OCI-LY7 (cell line): ENCODE measurements around the gene IL6. TPM values are rescaled to one million over a fixed set of nuclear protein-coding genes. Genes with fewer than 3 reads are reported as not detected.
"Not testable (repeated sequence)": the region's sequence is repeated elsewhere in the genome, so short reads cannot be mapped to it uniquely, and the experiment has no call there.

Experiments used
- BruUV-seq: library from RNA; stranded (reverse); fragments of 400-500 nt; replicated peaks from 2 replicates; lab custom pipeline; 2021; lab: Mats Ljungman, UMichigan
- CTCF ChIA-PET: fragments of 300-600 bp; sonication (Branson Sonifier 250); formaldehyde crosslinking; loops from one replicate; lab custom pipeline; 2022; ENCODE audit warnings: antibody characterized with exemption; ENCODE audit not compliant: unreplicated experiment; lab: Charles Lee
- POLR2A ChIA-PET: fragments of 300-600 bp; sonication (Branson Sonifier 250); formaldehyde crosslinking; loops from one replicate; lab custom pipeline; 2022; ENCODE audit warnings: antibody characterized with exemption; lab: Charles Lee
- DNase-seq: peaks from one replicate; pipeline ENCODE4 v3.0.0-alpha.2; 2015; ENCODE audit warnings: low spot score
- H2AFZ ChIP-seq: fragments of 200-600 bp; sonication (generic), shearing (Covaris generic); 2 replicates; pipeline ENCODE4 v1.6.1; 2014; ENCODE audit warnings: mild to moderate bottlenecking, antibody characterized with exemption, low read length, moderate library complexity
- H3K27ac ChIP-seq: fragments of 200-600 bp; sonication (generic); 2 replicates; pipeline ENCODE4 v1.5.1; 2014; ENCODE audit warnings: mixed run types, low read depth, mild to moderate bottlenecking, moderate library complexity, low read length, inconsistent platforms; ENCODE audit not compliant: poor library complexity, severe bottlenecking
- H3K36me3 ChIP-seq: fragments of 200-600 bp; sonication (generic); 2 replicates; pipeline ENCODE4 v1.6.1; 2014; ENCODE audit warnings: mild to moderate bottlenecking, antibody characterized with exemption, low read length, moderate library complexity, mixed read lengths; ENCODE audit not compliant: insufficient read depth
- H3K4me1 ChIP-seq: fragments of 200-600 bp; sonication (generic); 2 replicates; pipeline ENCODE4 v1.5.1; 2014; ENCODE audit warnings: mild to moderate bottlenecking, low read length; ENCODE audit not compliant: insufficient read depth, poor library complexity, severe bottlenecking
- H3K4me2 ChIP-seq: fragments of 200-600 bp; sonication (generic); 2 replicates; pipeline ENCODE4 v1.6.1; 2014; ENCODE audit warnings: mild to moderate bottlenecking, low read length
- H3K4me3 ChIP-seq: fragments of 200-600 bp; sonication (generic); 2 replicates; pipeline ENCODE4 v1.5.1; 2014; ENCODE audit warnings: mild to moderate bottlenecking, low read depth, low read length; ENCODE audit not compliant: poor library complexity, severe bottlenecking
- H3K79me2 ChIP-seq: fragments of 200-600 bp; sonication (generic); 2 replicates; pipeline ENCODE4 v1.6.1; 2016; ENCODE audit warnings: low read depth, mild to moderate bottlenecking, low read length, moderate library complexity, mixed read lengths; ENCODE audit not compliant: insufficient read depth
- H3K9me2 ChIP-seq: fragments of 200-600 bp; sonication (generic); 2 replicates; pipeline ENCODE4 v1.6.1; 2016; ENCODE audit warnings: mild to moderate bottlenecking, low read length, mixed read lengths; ENCODE audit not compliant: insufficient read depth
- H3K9me3 ChIP-seq: fragments of 200-600 bp; sonication (generic); 2 replicates; pipeline ENCODE4 v1.6.1; 2014; ENCODE audit warnings: mild to moderate bottlenecking, mixed run types, low read length, mixed read lengths
- H4K20me1 ChIP-seq: fragments of 200-600 bp; sonication (generic); 2 replicates; pipeline ENCODE4 v1.6.1; 2014; ENCODE audit warnings: mild to moderate bottlenecking, antibody characterized with exemption, low read length, moderate library complexity, mixed read lengths; ENCODE audit not compliant: insufficient read depth
- EZH2phosphoT487 ChIP-seq: fragments of 200-600 bp; sonication (generic); IDR thresholded peaks from 2 replicates; pipeline ENCODE4 v1.6.1; 2018; ENCODE audit warnings: low read depth, borderline replicate concordance, mild to moderate bottlenecking, mixed run types, antibody characterized with exemption, low read length, moderate library complexity, mixed read lengths
- intact Hi-C: fragments of 100-400 bp; cut with micrococcal nuclease; formaldehyde crosslinking; loops from one replicate; pipeline ENCODE4 v1.10.0; 2022; ENCODE audit not compliant: unreplicated experiment
- total RNA-seq, 2 experiments: library from RNA; depleted of rRNA in 1 of 2; stranded (reverse); fragments of >200 nt in 1 of 2; shearing (Covaris generic) in 1 of 2; gene quantifications; 2 replicates each; pipeline ENCODE4 v1.2.3, GENCODE V29; 2014 to 2022
- TF ChIP-seq, protein P1 (sequence below): fragments of 200-600 bp; sonication (generic); conservative IDR thresholded peaks from 2 replicates; pipeline ENCODE4 v1.5.1; 2014; ENCODE audit warnings: mild to moderate bottlenecking, antibody characterized with exemption, low read length, moderate library complexity, mixed read lengths

Gene IL6
- total RNA-seq, 2 experiments from 2014 or later, result not detected

DNA sequence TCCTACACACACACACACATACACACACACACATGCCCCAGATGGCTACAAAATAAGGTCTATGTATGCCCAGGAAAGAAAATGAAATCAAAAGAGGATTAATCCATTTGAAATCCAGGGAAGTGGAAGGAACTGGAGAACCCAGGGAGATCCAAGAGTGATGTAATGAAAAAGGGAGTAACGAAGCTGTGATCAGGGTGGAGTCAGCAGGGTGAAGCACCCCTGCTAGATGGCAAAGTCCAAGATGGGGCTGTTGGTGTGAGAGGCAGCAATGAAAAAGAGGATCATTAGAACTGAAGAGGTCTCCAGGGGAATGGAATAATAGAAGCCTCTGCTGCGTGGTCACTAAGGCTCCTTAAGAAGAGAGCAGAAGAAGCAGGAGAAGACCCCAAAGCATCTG is 43.6 kb upstream of the IL6 start:
- ChIA-PET POLR2A (interaction anchor here (0.7 kb wide), 1 partner anchor 13 kb away, joined by 3 read pairs; no protein-coding TSS in a partner anchor), CTCF (no interaction called here)
- Histone ChIP-seq H3K9me2 (no peaks in the 10 kb centered on the region), H3K27ac (no peak overlapping the region), H3K4me3 (no peak overlapping the region), H3K4me2 (no peak overlapping the region), H4K20me1 (no peaks in the 10 kb centered on the region; the same call in 1 of the 2 replicates), H3K36me3 (no peaks in the 10 kb centered on the region), H3K79me2 (no peaks in the 10 kb centered on the region), H3K4me1 (no peaks in the 10 kb centered on the region), H2AFZ (no peak overlapping the region), H3K9me3 (no peaks in the 10 kb centered on the region)
- no peak for DNase-seq
- BruUV-seq, result no TSS peak
- TF ChIP-seq, protein P1, sequence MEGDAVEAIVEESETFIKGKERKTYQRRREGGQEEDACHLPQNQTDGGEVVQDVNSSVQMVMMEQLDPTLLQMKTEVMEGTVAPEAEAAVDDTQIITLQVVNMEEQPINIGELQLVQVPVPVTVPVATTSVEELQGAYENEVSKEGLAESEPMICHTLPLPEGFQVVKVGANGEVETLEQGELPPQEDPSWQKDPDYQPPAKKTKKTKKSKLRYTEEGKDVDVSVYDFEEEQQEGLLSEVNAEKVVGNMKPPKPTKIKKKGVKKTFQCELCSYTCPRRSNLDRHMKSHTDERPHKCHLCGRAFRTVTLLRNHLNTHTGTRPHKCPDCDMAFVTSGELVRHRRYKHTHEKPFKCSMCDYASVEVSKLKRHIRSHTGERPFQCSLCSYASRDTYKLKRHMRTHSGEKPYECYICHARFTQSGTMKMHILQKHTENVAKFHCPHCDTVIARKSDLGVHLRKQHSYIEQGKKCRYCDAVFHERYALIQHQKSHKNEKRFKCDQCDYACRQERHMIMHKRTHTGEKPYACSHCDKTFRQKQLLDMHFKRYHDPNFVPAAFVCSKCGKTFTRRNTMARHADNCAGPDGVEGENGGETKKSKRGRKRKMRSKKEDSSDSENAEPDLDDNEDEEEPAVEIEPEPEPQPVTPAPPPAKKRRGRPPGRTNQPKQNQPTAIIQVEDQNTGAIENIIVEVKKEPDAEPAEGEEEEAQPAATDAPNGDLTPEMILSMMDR, result no peak
- no peak for TF ChIP-seq EZH2phosphoT487
- intact Hi-C loops, result no loop called here

DNA sequence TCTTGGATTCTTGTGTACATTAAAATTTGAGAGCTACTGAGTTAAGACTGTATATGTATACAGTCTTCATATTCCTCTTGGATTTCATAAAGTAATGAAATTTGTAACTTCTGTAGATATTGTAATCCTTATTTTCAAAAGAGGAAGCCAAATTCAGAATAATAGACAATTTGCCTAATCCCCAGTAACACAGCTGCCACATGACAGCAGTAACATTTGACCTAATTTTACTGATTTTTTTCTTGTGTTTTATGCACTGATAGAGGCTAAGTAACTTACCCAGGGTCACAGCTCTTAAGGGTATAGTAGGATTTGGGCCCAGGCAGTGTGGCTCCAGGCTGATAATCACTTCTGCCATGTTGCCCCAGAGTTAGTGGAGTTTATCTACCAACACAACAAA is 40.4 kb upstream of the IL6 start:
- TF ChIP-seq, protein P1, result no peak
- TF ChIP-seq EZH2phosphoT487, result no peak
- no peaks in the 10 kb centered on the region for H3K79me2 ChIP-seq
- ChIA-PET POLR2A (interaction anchor here (1.6 kb wide), 2 partner anchors 8 to 9 kb away, joined by 6 to 11 read pairs; no protein-coding TSS in a partner anchor), CTCF (no interaction called here)
- H3K9me3 ChIP-seq, result no peaks in the 10 kb centered on the region
- no peak for DNase-seq
- no peaks in the 10 kb centered on the region for H3K4me1 ChIP-seq
- intact Hi-C loops, result no loop called here
- no peak overlapping the region for H2AFZ ChIP-seq
- no peaks in the 10 kb centered on the region; the same call in 1 of the 2 replicates for H4K20me1 ChIP-seq
- no peak overlapping the region for H3K4me2 ChIP-seq
- no peak overlapping the region for H3K4me3 ChIP-seq
- H3K36me3 ChIP-seq, result no peaks in the 10 kb centered on the region
- no peak overlapping the region for H3K27ac ChIP-seq
- no TSS peak for BruUV-seq
- H3K9me2 ChIP-seq, result no peaks in the 10 kb centered on the region

DNA sequence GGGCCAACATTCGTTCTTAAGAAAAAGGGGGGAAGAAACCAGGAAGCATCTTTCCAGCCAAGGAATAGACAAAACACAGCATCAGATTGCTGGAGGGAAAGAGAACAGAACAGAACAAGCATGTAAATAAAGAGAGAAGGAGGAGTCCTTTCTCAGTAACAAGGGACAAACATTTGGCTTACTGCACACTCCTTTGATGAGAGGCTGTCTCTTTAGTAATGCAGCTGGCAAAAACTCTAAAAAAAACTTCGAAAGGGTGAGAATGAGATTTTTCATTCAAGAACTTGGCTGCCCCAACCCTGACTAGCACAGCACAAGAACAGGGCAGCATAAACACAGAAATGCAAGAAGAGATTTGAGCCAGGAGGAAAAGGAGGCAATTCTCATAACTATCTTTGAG is 38.9 kb upstream of the IL6 start:
- BruUV-seq, result no TSS peak
- no peak for TF ChIP-seq EZH2phosphoT487
- TF ChIP-seq, protein P1, result no peak
- Histone ChIP-seq H3K4me3 (no peak overlapping the region), H3K4me2 (no peak overlapping the region), H4K20me1 (no peaks in the 10 kb centered on the region; the same call in 1 of the 2 replicates), H3K27ac (no peak overlapping the region), H3K79me2 (no peaks in the 10 kb centered on the region), H3K9me3 (no peaks in the 10 kb centered on the region), H3K4me1 (no peaks in the 10 kb centered on the region), H2AFZ (no peak overlapping the region), H3K9me2 (no peaks in the 10 kb centered on the region), H3K36me3 (no peaks in the 10 kb centered on the region)
- ChIA-PET POLR2A (no interaction called here), CTCF (no interaction called here)
- intact Hi-C loops, result no loop called here
- DNase-seq, result no peak

DNA sequence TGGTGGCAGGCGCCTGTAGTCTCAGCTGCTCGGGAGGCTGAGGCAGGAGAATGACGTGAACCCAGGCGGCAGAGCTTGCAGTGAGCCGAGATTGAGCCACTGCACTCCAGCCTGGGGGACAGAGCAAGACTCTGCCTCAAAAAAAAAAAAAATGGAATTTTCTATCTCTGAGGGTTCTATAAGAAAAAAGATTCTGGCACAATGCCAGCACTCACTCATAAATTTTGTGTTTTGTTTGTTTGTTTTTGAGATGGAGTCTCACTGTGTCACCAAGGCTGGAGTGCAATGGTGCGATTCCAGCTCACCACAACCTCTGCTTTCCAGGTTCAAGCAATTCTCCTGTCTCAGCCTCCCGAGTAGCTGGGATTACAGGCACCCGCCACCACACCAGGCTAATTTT is 38.1 kb upstream of the IL6 start:
- intact Hi-C loops, H3K79me2 ChIP-seq, POLR2A ChIA-PET, H3K9me3 ChIP-seq, H3K36me3 ChIP-seq, H3K4me1 ChIP-seq, CTCF ChIA-PET, H3K27ac ChIP-seq, H3K4me2 ChIP-seq, H3K4me3 ChIP-seq, H2AFZ ChIP-seq, DNase-seq, H4K20me1 ChIP-seq, H3K9me2 ChIP-seq, BruUV-seq: not testable (repeated sequence)
